Measurements from ENCODE around the gene GPR139. TPM values are rescaled to one million over a fixed set of nuclear protein-coding genes. Genes with fewer than 3 reads are reported as not detected.

The GPR139 gene
- total RNA-seq, 1 experiment from 2014 or later: not detected

GRCh38 chr16:19991614-19992013 is 82.1 kb downstream of the GPR139 start:
- DNase-seq (ENCODE audit: low read depth): no peak

GRCh38 chr16:19984135-19984534 is 89.6 kb downstream of the GPR139 start:
- no peak for DNase-seq (ENCODE audit: low read depth)

Other genes with a start within 250 kb of the GPR139 start
- gene GPRC5B, start 189.0 kb downstream of the GPR139 start, total RNA-seq (2014; rRNA removed; shearing (Covaris generic)): 1.2 and 2.7 TPM in 2 replicates